Kidney (tissue), 14 donors: ENCODE data around the gene UBE2N. TPM values are rescaled to one million over a fixed set of nuclear protein-coding genes. Genes with fewer than 3 reads are reported as not detected.
"Not testable (repeated sequence)": the region's sequence is repeated elsewhere in the genome, so short reads cannot be mapped to it uniquely, and the experiment has no call there.

Source experiments
- DNase-seq, 5 donors: peaks; one replicate each; pipeline ENCODE4 v3.0.0-alpha.2; 2013 to 2020
- FAIRE-seq: peaks from 2 replicates; lab custom pipeline; 2012; peaks lifted over from hg19 to GRCh38; lab: Jason Lieb, UNC
- H3K27ac ChIP-seq, 2 donors: one replicate each; pipeline ENCODE4 v1.7.0; 2013; ENCODE audit warnings: low read depth in 2 of 2, low read length in 2 of 2, inconsistent platforms in 1 of 2
- H3K27me3 ChIP-seq: one replicate; pipeline ENCODE4 v1.7.1; 2013; ENCODE audit warnings: low read length, inconsistent platforms; ENCODE audit not compliant: control insufficient read depth, insufficient read depth
- H3K36me3 ChIP-seq, 3 donors: one replicate each; pipeline versions ENCODE4 v1.7.0 to v1.7.1; 2013; ENCODE audit warnings: low read length in 3 of 3, control low read depth in 1 of 3, inconsistent platforms in 1 of 3; ENCODE audit not compliant: insufficient read depth in 3 of 3, control insufficient read depth in 2 of 3
- H3K4me1 ChIP-seq, 3 donors: one replicate each; pipeline versions ENCODE4 v1.7.0 to v1.7.1; 2013; ENCODE audit warnings: low read length in 3 of 3, inconsistent platforms in 1 of 3, low read depth in 1 of 3; ENCODE audit not compliant: control insufficient read depth in 2 of 3, insufficient read depth in 2 of 3
- H3K4me3 ChIP-seq, 3 donors: one replicate each; pipeline versions ENCODE4 v1.7.0 to v1.8.1; 2013; ENCODE audit warnings: low read length in 3 of 3, control low read depth in 1 of 3, inconsistent platforms in 1 of 3
- H3K9ac ChIP-seq, 3 donors: one replicate each; pipeline versions ENCODE4 v1.7.0 to v1.7.1; 2013; ENCODE audit warnings: low read length in 3 of 3, control low read depth in 1 of 3, inconsistent platforms in 1 of 3
- H3K9me3 ChIP-seq, 3 donors: one replicate each; pipeline versions ENCODE4 v1.7.0 to v1.7.1; 2013; ENCODE audit warnings: low read length in 3 of 3, control low read depth in 1 of 3, inconsistent platforms in 1 of 3; ENCODE audit not compliant: control insufficient read depth in 2 of 3, insufficient read depth in 1 of 3
- CTCF ChIP-seq: IDR thresholded peaks from 3 replicates; pipeline ENCODE4 v1.5.1; 2012; ENCODE audit warnings: mild to moderate bottlenecking, moderate library complexity, borderline replicate concordance; ENCODE audit not compliant: insufficient read depth; ENCODE audit errors: extremely low read depth
- intact Hi-C: fragments of 100-400 bp; cut with DNase I; formaldehyde crosslinking; loops from one replicate; pipeline ENCODE4 v1.11.1; 2022
- polyA plus RNA-seq: library from polyadenylated mRNA; stranded (reverse); fragments of 350-450 nt; fragmentation: Illumina TruSeq; extraction: RNeasy Lipid Tissue Mini Kit (QIAGEN cat#74804); gene quantifications from one replicate; pipeline ENCODE4 v1.2.3, GENCODE V29; 2014; ENCODE audit warnings: low read depth, low replicate concordance; ENCODE audit not compliant: insufficient read depth
- total RNA-seq: library from RNA; stranded (reverse); fragmentation: NEBNext Ultra II Directional; extraction: Animal tissue kit (Norgen Biotek cat#: 25700); gene quantifications from one replicate; pipeline ENCODE4 v1.2.1, GENCODE V29; 2021
- donor health status: control.
- donor health status: control.
- donor health status: control.
- donor health status: control.
- donor health status: control.
- donor health status: DM: yes; HTN: yes; CAD: no.
- donor health status: Normal renal cell carcinoma (clear cell type).

Gene UBE2N
- total and polyA plus RNA-seq, 2 donors from 2014 or later = 84.7 to 97.3 TPM

GRCh38 chr12:93409343-93410187 is 32.2 kb downstream of the UBE2N start:
- DNase-seq, FAIRE-seq, H3K4me1 ChIP-seq, H3K36me3 ChIP-seq, H3K9ac ChIP-seq, H3K27me3 ChIP-seq, H3K9me3 ChIP-seq, H3K4me3 ChIP-seq, H3K27ac ChIP-seq, intact Hi-C loops: not testable (repeated sequence)

GRCh38 chr12:93408813-93409212 is 32.9 kb downstream of the UBE2N start:
- FAIRE-seq (no peak), DNase-seq (no peak)
- H3K27me3 ChIP-seq = no peaks in the 10 kb centered on the region
- no peak overlapping the region for H3K27ac ChIP-seq
- no peaks in the 10 kb centered on the region for H3K9me3 ChIP-seq
- no peak for TF ChIP-seq CTCF
- H3K36me3 ChIP-seq = peaks cover 0 to 4% (median 0%) of the 10 kb centered on the region in 3 donors
- no peak overlapping the region for H3K9ac ChIP-seq
- H3K4me3 ChIP-seq = no peak overlapping the region
- peaks cover 0 to 6% (median 2%) of the 10 kb centered on the region in 3 donors for H3K4me1 ChIP-seq
- intact Hi-C loops = no loop called here

- TF ChIP-seq CTCF = no peak
- Histone ChIP-seq H3K4me3 (no peak overlapping the region), H3K4me1 (peaks cover 0 to 4% (median 0%) of the 10 kb centered on the region in 3 donors), H3K27ac (no peak overlapping the region), H3K9ac (no peak overlapping the region), H3K27me3 (no peaks in the 10 kb centered on the region), H3K9me3 (no peaks in the 10 kb centered on the region), H3K36me3 (peaks cover 0 to 4% (median 0%) of the 10 kb centered on the region in 3 donors)
- DNase-seq (no peak), FAIRE-seq (no peak)
- intact Hi-C loops = no loop called here
Observed at GRCh38 chr12:93407963-93408283, 33.8 kb downstream of the UBE2N start.

GRCh38 chr12:93407054-93407962 is 34.4 kb downstream of the UBE2N start:
- H3K27ac ChIP-seq = no peak overlapping the region
- no peaks in the 10 kb centered on the region for H3K27me3 ChIP-seq
- no peak overlapping the region for H3K9ac ChIP-seq
- intact Hi-C loops = no loop called here
- no peaks in the 10 kb centered on the region for H3K9me3 ChIP-seq
- FAIRE-seq = no peak
- H3K4me3 ChIP-seq = no peak overlapping the region
- TF ChIP-seq CTCF = no peak
- DNase-seq = no peak
- peaks cover 0 to 5% (median 0%) of the 10 kb centered on the region in 3 donors for H3K4me1 ChIP-seq
- peaks cover 0 to 5% (median 4%) of the 10 kb centered on the region in 3 donors for H3K36me3 ChIP-seq
